LHCN-M2 (cell line): ENCODE data around the gene GNA14. TPM values are rescaled to one million over a fixed set of nuclear protein-coding genes. Genes with fewer than 3 reads are reported as not detected.
"Not testable (repeated sequence)": the region's sequence is repeated elsewhere in the genome, so short reads cannot be mapped to it uniquely, and the experiment has no call there.

Source experiments
- DNase-seq: peaks from one replicate; pipeline ENCODE4 v3.0.0-alpha.2; 2012; ENCODE audit warnings: low read depth
- total RNA-seq: library from RNA; depleted of rRNA; stranded (reverse); fragments of >200 nt; gene quantifications from 2 replicates; pipeline ENCODE4 v1.2.3, GENCODE V29; 2014

GNA14 gene
- total RNA-seq, 1 experiment from 2014 or later: not detected

GRCh38 chr9:77589046-77589795, 58.9 kb downstream of the GNA14 start:
- no peak for DNase-seq

GRCh38 chr9:77588271-77588937, 59.7 kb downstream of the GNA14 start:
- peak; percentile 94 for DNase-seq

DNA sequence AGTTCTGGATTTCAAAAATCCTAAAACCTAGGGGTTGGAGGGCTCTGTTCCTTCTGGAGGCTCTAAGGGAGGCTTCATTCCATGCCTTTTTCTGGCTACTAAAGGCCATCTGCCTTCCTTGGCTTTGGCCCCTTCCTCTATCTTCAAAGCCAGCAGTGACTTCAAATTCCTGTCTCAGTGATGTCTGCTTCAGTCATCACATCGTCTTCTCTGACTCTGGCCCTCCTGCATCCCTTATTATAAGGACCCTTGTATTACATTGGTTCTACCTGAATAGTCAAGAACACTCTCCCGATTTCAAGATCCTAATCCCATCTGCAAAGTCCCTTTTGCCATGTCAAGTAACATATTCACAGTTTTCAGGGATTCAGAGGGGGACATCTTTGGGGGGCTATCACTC, 60.3 kb downstream of the GNA14 start:
- DNase-seq: no peak

DNA sequence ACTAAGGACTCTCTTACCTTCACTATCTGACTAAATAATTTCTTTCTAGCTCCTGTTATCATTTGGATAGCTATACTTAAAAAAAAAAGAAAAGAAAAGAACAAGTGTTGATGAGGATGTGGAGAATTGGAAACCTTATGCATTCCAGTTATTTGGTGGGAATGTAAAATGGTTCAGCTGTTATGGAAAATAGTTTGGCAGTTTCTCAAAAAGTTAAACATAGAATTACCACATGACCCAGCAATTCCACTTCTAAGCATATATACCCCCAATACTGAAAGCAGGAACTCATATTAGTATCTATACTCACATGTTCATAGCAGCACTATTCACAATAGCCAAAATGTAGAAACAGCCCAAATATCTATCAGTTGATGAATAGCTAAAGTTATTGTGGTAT, 61.1 kb downstream of the GNA14 start:
- no peak for DNase-seq

- no peak for DNase-seq
Measured at GRCh38 chr9:77586591-77586990, 61.5 kb downstream of the GNA14 start.

GRCh38 chr9:77585335-77585786, 62.8 kb downstream of the GNA14 start:
- DNase-seq: no peak

DNA sequence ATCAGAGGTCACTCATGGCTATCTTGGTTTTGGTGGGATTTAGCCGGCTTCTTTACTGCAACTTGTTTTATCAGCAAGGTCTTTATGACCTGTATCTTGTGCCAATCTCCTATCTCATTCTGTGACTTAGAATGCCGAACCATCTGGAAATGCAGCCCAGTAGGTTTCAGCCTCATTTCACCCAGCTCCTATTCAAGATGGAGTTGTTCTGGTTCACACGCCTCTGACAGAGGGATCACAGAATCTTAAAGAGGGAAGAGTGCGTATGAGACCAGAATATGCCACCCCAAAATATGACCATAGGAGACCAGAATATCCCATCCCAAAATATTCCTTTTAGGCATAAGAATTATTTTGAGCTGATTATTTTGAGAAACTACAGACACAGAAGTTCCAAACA, 63.2 kb downstream of the GNA14 start:
- DNase-seq: not testable (repeated sequence)

- DNase-seq: no peak
Measured at GRCh38 chr9:77582961-77583576, 65.1 kb downstream of the GNA14 start.

DNA sequence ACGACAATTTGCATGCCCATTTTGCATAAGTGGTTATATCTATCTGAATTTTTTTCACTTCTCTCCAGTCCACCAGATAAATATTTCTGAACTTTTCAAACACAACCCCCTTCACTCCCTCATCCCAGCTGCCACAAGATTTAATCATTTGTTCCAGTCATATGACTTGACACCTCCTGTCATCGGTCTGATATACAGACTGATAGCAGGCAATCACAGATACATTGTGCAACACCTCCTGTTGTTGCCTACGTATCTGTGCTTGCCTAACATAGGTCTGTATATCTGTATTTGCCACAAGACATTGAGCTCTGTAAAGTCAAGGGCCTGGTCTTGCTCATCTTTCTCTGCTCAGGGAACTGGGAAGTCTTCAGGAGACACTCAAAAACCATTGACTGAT, 65.6 kb downstream of the GNA14 start:
- no peak for DNase-seq

DNA sequence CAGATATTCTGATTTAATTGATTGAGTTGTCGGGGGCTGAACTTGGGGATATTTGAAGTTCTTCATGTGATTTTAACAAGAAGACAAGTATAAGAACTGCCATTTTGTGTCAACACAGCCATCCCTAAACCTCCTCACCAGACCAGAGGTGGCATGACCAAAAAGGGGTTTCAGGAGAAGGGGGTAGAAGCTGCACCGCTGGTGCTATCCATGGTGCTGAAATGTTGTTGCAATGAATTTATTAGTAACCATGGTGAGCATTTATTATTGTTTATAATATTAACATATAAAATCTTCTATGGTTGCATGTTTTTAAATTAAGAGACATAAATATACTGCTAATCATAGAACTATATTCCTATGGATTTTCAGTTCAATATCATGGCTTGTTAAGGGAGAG, 72.3 kb downstream of the GNA14 start:
- peak; percentile 42 for DNase-seq

DNA sequence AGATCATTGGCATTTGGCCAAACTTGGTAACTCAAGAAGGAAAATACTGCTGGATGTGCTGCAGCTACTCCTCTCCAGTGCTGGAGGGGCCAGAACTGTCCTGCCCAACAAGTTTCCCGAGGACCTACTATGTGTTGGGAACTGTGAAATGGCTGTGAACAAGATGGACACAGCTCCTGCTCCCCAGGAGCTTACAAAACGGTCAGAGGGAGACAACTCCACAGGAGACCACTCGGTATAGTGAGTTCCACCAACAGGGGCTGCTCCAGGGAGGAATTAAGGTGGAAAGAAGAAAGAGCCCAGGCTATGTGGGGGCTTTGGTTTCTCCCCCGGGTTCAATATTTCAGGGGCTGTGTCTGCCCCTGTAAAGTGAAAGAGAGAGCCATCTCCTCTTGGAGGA, 78.8 kb downstream of the GNA14 start:
- DNase-seq: no peak

- DNase-seq: no peak
Measured at GRCh38 chr9:77563174-77563573, 84.9 kb downstream of the GNA14 start.

- no peak for DNase-seq
Measured at GRCh38 chr9:77562019-77562748, 85.9 kb downstream of the GNA14 start.

DNA sequence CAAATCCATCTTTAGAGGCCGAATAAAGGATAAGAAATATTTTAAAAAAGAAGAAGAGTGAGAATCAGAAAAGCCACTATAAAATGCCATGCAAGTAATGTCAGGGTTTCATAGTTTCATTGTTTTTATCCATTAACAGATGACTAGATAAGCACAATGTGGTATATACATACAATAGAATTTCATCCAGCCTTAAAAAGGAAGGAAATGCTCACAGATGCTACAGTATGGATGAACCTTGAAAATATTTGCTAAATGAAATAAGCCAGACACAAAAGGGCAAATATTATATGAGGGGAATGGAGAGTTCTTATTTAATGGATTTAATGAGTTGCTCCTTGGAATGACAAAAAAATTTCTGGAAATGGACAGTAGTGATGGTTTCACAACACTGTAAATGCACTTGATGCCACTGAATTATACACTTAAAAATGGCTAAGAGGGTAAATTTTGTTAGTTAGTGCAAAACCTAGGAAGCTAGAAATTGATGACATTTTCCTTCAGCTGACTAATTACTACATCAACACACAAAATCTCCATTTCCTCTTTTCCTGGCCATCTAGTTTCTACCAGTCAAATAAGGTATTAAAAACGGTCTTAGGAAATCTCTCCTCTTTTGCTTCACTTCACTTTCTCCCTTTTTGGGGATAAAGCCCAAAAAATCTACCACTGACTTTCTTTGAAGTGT, 86.6 kb downstream of the GNA14 start:
- DNase-seq: no peak

- DNase-seq: no peak
Measured at GRCh38 chr9:77556396-77556795, 91.7 kb downstream of the GNA14 start.

DNA sequence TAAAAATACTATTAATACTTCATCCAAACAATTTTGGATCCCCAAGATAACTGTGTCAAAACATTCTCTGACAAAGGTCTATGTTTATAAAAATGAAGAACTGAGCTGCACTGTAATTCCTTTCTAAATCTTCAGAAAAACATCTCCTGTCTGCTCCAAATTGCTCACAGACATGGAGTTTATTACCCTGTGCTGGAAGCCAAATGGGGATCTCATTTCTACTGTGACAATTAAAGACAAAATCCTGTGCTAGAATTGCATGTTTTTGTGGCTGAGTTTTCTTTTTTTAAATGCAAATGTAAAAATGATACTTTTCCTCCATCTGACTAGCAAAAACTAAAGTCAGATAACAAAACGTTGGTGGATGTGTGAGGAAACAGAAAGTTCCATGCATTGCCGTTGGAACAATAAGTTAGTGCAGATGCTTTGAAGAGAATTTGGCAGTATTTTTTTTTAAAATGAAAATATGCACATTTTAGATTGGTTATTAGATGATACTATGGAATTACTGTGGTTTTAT, 93.5 kb downstream of the GNA14 start:
- no peak for DNase-seq

- no peak for DNase-seq
Measured at GRCh38 chr9:77547106-77547730, 100.9 kb downstream of the GNA14 start.

DNA sequence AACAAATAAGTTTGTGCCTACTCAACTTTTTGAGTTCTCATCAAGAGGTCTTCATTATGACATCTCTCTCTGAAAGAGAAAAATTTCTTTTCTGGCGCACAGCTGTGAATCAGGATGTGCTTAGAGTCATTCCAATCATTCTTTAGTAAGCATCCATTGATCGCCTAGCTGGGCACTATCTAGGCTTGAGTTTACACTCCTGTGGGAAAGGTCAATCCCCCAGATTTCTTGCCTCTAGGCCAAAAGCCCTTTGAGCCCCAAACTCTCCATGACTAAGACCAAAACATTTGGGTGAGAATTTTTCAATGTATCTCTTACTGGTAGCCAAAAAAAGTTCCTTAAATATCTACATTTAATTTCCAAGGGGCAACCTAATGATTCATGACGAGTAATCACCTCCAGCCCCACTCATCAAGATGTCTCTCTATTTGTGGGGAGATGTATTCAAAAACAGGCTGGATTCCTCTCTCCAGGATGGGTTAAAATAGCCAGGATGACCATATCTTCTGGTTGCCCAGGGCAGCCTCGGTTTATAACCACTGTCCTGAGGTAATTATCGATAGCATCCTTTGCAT, 101.7 kb downstream of the GNA14 start:
- peak; percentile 20 for DNase-seq

GRCh38 chr9:77544546-77544945, 103.6 kb downstream of the GNA14 start:
- DNase-seq: no peak

GRCh38 chr9:77543131-77543822, 104.8 kb downstream of the GNA14 start:
- peak; percentile 50 for DNase-seq
